MM.1S (cell line): ENCODE measurements around the gene CHMP1A.

Source experiments
- EZH2 ChIP-seq: fragments of 300-600 bp; sonication (generic); optimal IDR thresholded peaks from 2 replicates; pipeline ENCODE3; 2017; ENCODE audit warnings: low read depth, mild to moderate bottlenecking, antibody characterized with exemption, low read length, mixed read lengths
- EZH2phosphoT487 ChIP-seq: fragments of 300-600 bp; sonication (generic); IDR thresholded peaks from 2 replicates; pipeline ENCODE4 v1.6.1; 2018; ENCODE audit warnings: antibody characterized with exemption, low read length
- TF ChIP-seq, protein P1 (sequence below): fragments of 300-600 bp; sonication (generic); IDR thresholded peaks from 2 replicates; pipeline ENCODE4 v1.5.1; 2016; ENCODE audit warnings: antibody characterized with exemption, low read length, mixed read lengths

DNA sequence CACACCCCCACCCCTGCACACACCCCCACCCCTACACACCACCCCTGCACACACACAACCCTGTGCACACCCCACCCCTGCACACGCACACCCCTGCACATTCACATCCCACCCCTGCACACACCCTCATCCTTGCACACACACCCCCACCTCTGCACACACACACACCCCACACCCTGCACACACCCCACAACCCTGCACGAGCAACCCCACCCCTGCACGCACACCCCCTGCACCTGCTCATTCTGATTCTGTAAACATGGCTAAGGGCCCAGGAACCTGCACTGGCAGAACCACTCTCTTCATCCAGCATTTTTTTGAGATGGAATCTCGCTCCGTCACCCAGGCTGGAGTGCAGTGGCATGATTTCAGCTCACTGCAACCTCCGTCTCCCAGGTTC, 18.1 kb downstream of the CHMP1A start:
- TF ChIP-seq, protein P1, sequence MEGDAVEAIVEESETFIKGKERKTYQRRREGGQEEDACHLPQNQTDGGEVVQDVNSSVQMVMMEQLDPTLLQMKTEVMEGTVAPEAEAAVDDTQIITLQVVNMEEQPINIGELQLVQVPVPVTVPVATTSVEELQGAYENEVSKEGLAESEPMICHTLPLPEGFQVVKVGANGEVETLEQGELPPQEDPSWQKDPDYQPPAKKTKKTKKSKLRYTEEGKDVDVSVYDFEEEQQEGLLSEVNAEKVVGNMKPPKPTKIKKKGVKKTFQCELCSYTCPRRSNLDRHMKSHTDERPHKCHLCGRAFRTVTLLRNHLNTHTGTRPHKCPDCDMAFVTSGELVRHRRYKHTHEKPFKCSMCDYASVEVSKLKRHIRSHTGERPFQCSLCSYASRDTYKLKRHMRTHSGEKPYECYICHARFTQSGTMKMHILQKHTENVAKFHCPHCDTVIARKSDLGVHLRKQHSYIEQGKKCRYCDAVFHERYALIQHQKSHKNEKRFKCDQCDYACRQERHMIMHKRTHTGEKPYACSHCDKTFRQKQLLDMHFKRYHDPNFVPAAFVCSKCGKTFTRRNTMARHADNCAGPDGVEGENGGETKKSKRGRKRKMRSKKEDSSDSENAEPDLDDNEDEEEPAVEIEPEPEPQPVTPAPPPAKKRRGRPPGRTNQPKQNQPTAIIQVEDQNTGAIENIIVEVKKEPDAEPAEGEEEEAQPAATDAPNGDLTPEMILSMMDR: no peak
- no peak for TF ChIP-seq EZH2
- no peak for TF ChIP-seq EZH2phosphoT487
